ACC112 (cell line): ENCODE measurements around the gene TADA3.

Experiments
- H2AFZ ChIP-seq: fragments of 200-600 bp; sonication (generic); one replicate; pipeline ENCODE4 v1.6.0; 2017; ENCODE audit warnings: antibody characterized with exemption, low read length; ENCODE audit not compliant: unreplicated experiment
- H3K27ac ChIP-seq: fragments of 200-600 bp; sonication (generic); 2 replicates; pipeline ENCODE4 v1.5.1; 2014; ENCODE audit warnings: low read depth, mild to moderate bottlenecking, antibody characterized with exemption, low read length, moderate library complexity
- H3K27me3 ChIP-seq: fragments of 200-600 bp; sonication (generic); 2 replicates; pipeline ENCODE4 v1.6.1; 2014; ENCODE audit warnings: mild to moderate bottlenecking, antibody characterized with exemption, low read length, moderate library complexity, mixed read lengths; ENCODE audit not compliant: insufficient read depth
- H3K36me3 ChIP-seq: fragments of 200-600 bp; sonication (generic); 2 replicates; pipeline ENCODE4 v1.6.1; 2016; ENCODE audit warnings: mild to moderate bottlenecking, antibody characterized with exemption, low read length, moderate library complexity, mixed read lengths; ENCODE audit not compliant: insufficient read depth
- H3K4me1 ChIP-seq: fragments of 200-600 bp; sonication (generic); one replicate; pipeline ENCODE4 v1.6.1; 2016; ENCODE audit warnings: low read length, mixed read lengths; ENCODE audit not compliant: insufficient read depth, unreplicated experiment, control insufficient read depth
- H3K4me3 ChIP-seq: fragments of 200-600 bp; sonication (generic); 2 replicates; pipeline ENCODE4 v1.5.1; 2014; ENCODE audit warnings: mild to moderate bottlenecking, low read depth, low read length
- H3K79me2 ChIP-seq: fragments of 200-600 bp; sonication (generic); one replicate; pipeline ENCODE4 v1.6.0; 2016; ENCODE audit warnings: low read length; ENCODE audit not compliant: control insufficient read depth, unreplicated experiment, insufficient read depth

The TADA3 gene

DNA sequence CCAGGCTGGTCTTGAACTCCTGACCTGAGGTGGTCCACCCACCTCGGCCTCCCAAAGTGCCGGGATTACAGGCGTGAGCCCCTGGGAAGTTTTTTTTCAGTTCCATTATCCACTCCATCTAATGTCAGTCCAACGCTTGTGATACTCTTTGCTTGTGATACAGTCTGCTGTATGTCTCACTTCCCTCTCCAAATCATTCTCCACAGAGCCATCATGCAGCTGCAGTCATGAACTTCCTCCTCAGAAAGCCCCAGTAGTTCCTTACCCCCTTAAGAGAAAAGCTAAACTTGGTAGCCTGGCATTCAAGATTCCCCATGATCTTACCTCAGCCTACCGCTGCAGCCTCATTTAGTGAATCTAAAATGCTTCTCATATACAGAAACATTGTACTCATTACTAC, 2.9 kb upstream of the TADA3 start:
- H2AFZ ChIP-seq = no peak overlapping the region
- H3K27me3 ChIP-seq = no peaks in the 10 kb centered on the region
- H3K27ac ChIP-seq = no peak overlapping the region
- no peak overlapping the region for H3K4me3 ChIP-seq
- H3K36me3 ChIP-seq = peaks cover 19% of the 10 kb centered on the region
- peaks cover 17% of the 10 kb centered on the region for H3K4me1 ChIP-seq
- H3K79me2 ChIP-seq = peaks cover 52% of the 10 kb centered on the region

DNA sequence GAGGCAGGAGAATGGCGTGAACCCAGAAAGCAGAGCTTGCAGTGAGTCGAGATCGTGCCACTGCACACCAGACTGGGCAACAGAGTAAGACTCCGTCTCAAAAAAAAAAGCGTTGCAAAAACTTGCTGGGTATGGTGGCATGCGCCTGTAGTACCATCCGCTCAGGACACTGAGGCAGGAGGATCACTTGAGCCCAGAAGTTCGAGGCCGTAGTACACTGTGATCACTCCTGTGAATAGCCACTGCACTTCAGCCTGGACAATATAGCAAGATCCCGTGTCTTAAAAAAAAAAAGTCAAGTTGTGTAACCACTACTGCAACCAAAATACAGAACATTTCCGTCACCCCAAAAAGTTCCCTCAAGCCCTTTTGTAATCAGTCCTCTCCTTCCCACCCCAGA, 2.1 kb upstream of the TADA3 start:
- no peak overlapping the region for H2AFZ ChIP-seq
- no peak overlapping the region for H3K27ac ChIP-seq
- peaks cover 52% of the 10 kb centered on the region for H3K79me2 ChIP-seq
- H3K4me3 ChIP-seq = no peak overlapping the region; the same call in 1 of the 2 replicates
- H3K4me1 ChIP-seq = peaks cover 17% of the 10 kb centered on the region
- peaks cover 11% of the 10 kb centered on the region for H3K36me3 ChIP-seq
- H3K27me3 ChIP-seq = no peaks in the 10 kb centered on the region

DNA sequence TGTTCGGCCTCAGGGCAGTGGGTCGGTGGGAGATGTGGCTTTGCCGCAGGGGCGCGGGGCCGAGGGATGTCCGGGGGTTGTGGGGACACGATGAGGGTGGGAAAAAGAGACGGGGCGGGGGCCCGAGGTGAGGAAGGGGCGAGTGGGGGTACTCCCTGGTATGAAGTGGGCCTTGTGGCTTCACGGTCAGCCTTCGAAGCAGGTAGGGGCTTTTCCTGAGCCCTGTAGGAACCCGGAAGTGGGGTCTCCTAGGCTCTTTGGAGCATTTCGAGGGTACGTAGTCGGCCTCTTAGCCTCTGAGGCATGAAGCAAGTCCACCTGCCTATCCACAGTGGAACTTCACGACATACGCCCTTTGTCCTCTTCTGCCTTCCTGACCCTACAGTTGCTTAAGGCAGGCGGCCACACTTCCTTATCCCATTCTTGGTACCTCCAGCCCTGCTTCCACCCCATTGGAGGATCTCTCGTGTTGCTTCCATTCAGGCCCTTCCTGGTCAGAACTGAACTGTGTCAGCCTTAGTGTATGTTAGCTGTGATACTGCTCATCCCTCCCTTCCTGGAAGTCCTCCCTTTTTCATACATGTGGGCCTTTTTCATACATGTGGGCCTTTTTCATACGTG, 998 bp upstream of the TADA3 start:
- peak overlapping the region; percentile 88 for H3K27ac ChIP-seq
- H3K79me2 ChIP-seq = peaks cover 52% of the 10 kb centered on the region
- H3K4me3 ChIP-seq = peak overlapping the region; percentile 83
- peaks cover 11% of the 10 kb centered on the region; the same call in 1 of the 2 replicates for H3K36me3 ChIP-seq
- H2AFZ ChIP-seq = peak overlapping the region; percentile 49
- peaks cover 17% of the 10 kb centered on the region for H3K4me1 ChIP-seq
- no peaks in the 10 kb centered on the region for H3K27me3 ChIP-seq

GRCh38 chr3:9791790-9792404, 376 bp downstream of the TADA3 start:
- no peaks in the 10 kb centered on the region for H3K27me3 ChIP-seq
- H3K27ac ChIP-seq = peak overlapping the region; percentile 88
- peak overlapping the region; percentile 49 for H2AFZ ChIP-seq
- H3K4me3 ChIP-seq = peak overlapping the region; percentile 83
- peaks cover 42% of the 10 kb centered on the region for H3K79me2 ChIP-seq
- peaks cover under 1% of the 10 kb centered on the region; the same call in 1 of the 2 replicates for H3K36me3 ChIP-seq
- H3K4me1 ChIP-seq = peaks cover 17% of the 10 kb centered on the region

GRCh38 chr3:9791127-9791526, 1.1 kb downstream of the TADA3 start:
- Histone ChIP-seq H3K27ac (no peak overlapping the region), H3K27me3 (no peaks in the 10 kb centered on the region), H3K36me3 (no peaks in the 10 kb centered on the region; the same call in 1 of the 2 replicates), H3K79me2 (peaks cover 37% of the 10 kb centered on the region), H2AFZ (no peak overlapping the region), H3K4me1 (peaks cover 17% of the 10 kb centered on the region), H3K4me3 (peak overlapping the region; percentile 83; the same call in 1 of the 2 replicates)

- H3K27ac ChIP-seq = no peak overlapping the region
- H2AFZ ChIP-seq = no peak overlapping the region
- H3K4me1 ChIP-seq = peaks cover 8% of the 10 kb centered on the region
- H3K79me2 ChIP-seq = peaks cover 7% of the 10 kb centered on the region
- no peaks in the 10 kb centered on the region for H3K27me3 ChIP-seq
- H3K36me3 ChIP-seq = peaks cover 12% of the 10 kb centered on the region; the same call in 1 of the 2 replicates
- no peak overlapping the region for H3K4me3 ChIP-seq
These were observed 4.6 kb downstream of the TADA3 start for GRCh38 chr3:9787714-9788113.

- Histone ChIP-seq H3K4me3 (no peak overlapping the region), H2AFZ (no peak overlapping the region), H3K36me3 (peaks cover 13% of the 10 kb centered on the region; the same call in 1 of the 2 replicates), H3K79me2 (peaks cover 6% of the 10 kb centered on the region), H3K4me1 (peaks cover 8% of the 10 kb centered on the region), H3K27ac (no peak overlapping the region), H3K27me3 (no peaks in the 10 kb centered on the region)
These were observed 5.2 kb downstream of the TADA3 start for GRCh38 chr3:9786825-9787669.

DNA sequence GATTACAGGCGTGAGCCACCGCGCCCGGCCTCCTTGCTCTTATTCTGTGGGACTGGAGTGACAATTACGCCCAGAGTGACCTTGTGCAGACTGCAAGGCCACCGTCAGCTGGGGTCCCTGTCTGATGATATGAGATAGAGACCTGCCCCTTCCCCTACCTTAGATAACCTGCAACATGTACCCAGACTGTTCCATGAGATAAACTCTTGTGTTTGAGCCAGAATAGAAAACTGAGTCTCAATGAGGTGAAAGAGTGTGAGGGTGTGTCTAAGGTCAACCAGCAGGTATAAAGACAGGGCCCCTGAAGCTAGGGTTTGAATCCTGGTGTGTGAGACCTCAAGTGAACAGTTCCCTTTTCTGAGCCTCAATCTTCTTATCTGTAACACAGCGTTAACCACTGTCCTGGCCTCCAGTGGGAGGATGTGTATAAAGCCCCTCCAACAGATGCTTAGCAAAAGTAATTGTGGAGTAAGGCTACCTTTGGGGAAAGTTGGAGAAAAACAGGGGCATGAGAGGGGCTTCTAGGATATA, 6.0 kb downstream of the TADA3 start:
- Histone ChIP-seq H3K4me3 (no peak overlapping the region), H3K4me1 (peaks cover under 1% of the 10 kb centered on the region), H3K27ac (no peak overlapping the region), H3K79me2 (no peaks in the 10 kb centered on the region), H2AFZ (no peak overlapping the region), H3K27me3 (no peaks in the 10 kb centered on the region), H3K36me3 (peaks cover 13% of the 10 kb centered on the region; the same call in 1 of the 2 replicates)

DNA sequence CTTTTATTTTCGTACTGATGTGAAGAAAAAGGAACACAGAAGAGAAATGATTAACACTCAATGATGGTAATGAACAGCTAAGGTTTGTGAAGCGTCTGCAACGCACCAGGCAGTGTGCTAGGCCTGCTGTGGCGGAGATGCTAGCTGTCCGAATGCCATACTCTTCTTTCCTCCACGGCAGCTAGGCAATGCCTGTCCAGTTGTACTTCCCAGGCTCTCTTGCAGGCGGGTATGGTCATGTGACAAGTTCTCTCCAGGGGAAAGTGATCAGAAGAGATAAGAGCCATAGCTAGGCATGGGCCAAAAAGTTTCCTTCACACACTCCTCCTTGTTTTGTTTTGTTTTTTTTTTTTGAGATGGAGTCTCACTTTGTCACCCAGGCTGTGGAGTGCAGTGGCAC, 6.7 kb downstream of the TADA3 start:
- no peak overlapping the region for H2AFZ ChIP-seq
- peaks cover 13% of the 10 kb centered on the region; the same call in 1 of the 2 replicates for H3K36me3 ChIP-seq
- H3K4me1 ChIP-seq = no peaks in the 10 kb centered on the region
- H3K27me3 ChIP-seq = no peaks in the 10 kb centered on the region
- no peak overlapping the region for H3K27ac ChIP-seq
- no peaks in the 10 kb centered on the region for H3K79me2 ChIP-seq
- H3K4me3 ChIP-seq = no peak overlapping the region

GRCh38 chr3:9784965-9785364, 7.3 kb downstream of the TADA3 start:
- Histone ChIP-seq H3K36me3 (peaks cover 13% of the 10 kb centered on the region; the same call in 1 of the 2 replicates), H2AFZ (no peak overlapping the region), H3K79me2 (no peaks in the 10 kb centered on the region), H3K4me3 (no peak overlapping the region), H3K27me3 (no peaks in the 10 kb centered on the region), H3K27ac (no peak overlapping the region), H3K4me1 (no peaks in the 10 kb centered on the region)
